Smooth muscle cell of bladder (primary cell): ENCODE measurements around the gene FAH. TPM values are rescaled to one million over a fixed set of nuclear protein-coding genes. Genes with fewer than 3 reads are reported as not detected.

ENCODE experiments used
- total RNA-seq: library from RNA; depleted of rRNA; stranded (reverse); fragments of >200 nt; gene quantifications from 2 replicates; pipeline ENCODE4 v1.2.3, GENCODE V29; 2014

The FAH gene
- 52.1 and 53.3 TPM in 2 replicates for total RNA-seq

GRCh38 chr15:80152896-80153876 is at the start of gene FAH:
Gene FAH, plus strand, starts transcription at chr15:80152999. Its CDS starts 56 bp downstream, at chr15:80153055.

Other genes starting within 250 kb of the FAH start
- 2.7 and 9.3 TPM in 2 replicates for gene BCL2A1, start 181.8 kb upstream of the FAH start, total RNA-seq
- gene ZFAND6, start 93.3 kb upstream of the FAH start, total RNA-seq: 121 and 130 TPM in 2 replicates
- under 0.01 TPM in 1 of 2 replicates, not detected in the other for gene CTXND1, start 99.2 kb downstream of the FAH start, total RNA-seq